T-helper 1 cell (primary cell): ENCODE data around the gene CEMIP2.

ENCODE experiments used
- DNase-seq, 5 donors: peaks; one replicate each; pipeline ENCODE4 v3.0.0-alpha.2; 2012 to 2020

Gene CEMIP2

DNA sequence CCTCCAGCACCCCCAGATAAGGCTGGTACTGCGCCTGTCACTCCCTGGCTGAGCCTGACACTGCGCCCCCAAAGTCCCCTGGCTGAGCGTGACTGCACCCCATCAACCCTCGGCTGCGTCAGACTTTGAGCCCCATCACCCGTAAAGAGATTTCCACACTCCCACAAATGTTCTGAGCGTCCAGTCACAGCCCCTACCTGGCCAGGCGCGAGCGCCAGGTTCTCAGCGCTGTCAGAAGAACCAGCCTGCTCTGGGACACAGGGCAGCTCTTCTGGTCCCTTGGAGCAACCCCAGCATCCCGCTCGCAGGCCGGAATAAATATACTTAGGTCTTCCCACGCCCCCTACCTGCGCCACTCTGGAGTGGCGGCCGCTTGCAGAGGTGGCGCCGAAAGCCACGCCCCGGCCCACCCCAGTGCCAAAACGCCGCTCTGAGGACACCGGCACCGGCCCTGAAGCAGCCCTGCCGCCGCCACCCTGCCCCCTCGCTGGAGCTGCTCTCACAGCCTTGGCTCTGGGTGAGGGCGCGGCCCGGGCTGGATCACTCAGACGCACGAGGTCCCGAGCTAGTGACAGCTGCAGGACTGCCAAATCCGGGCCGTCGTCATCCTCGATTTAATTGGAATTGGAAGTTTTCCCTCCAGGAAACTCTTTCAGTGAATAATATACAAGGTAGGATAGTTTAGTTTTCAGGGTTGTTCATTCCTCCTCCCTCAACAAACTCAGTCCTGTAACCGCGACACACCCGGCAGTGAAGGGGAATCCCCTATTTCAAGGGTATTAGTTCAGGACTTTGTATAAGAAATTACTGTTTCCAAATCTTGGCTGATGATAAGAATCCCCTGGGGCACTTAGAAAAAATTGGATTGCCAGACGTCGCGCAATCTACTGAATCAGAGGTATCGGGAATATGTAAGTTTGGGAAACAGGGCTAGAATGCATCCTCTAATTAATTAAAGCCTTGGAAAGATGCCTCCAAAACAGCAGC is 1.2 kb upstream of the CEMIP2 start:
- peak; percentile 61 to 82 (median 70) for DNase-seq

DNA sequence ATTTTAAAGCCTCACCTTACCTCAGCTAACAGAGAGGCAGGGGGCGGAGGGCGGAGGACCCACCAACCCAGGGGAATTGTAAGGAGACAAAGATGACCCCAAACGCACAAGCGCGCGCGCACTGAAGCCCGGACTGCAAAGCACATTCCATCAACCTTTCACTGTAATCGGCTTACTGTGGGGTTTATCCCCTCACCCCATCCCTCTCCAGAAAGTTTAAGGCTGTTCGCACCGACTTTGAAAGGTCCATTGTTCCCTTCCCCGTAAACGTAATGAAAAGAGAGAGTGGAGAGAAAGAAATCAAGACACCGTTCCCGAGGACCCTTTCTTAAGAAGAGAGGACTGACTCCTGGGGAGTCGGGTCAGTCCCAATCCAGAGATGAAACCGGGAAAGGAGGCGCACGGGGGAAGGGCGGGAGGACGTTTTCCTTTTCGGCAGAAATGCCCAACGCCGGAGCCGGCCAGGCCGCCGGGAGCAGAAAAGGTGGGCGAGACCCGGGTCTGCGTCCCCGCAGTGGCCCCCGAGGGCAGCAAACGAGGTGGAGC is 464 bp downstream of the CEMIP2 start:
- peak in 2 of 5 donors; percentile 12 to 31 for DNase-seq

DNA sequence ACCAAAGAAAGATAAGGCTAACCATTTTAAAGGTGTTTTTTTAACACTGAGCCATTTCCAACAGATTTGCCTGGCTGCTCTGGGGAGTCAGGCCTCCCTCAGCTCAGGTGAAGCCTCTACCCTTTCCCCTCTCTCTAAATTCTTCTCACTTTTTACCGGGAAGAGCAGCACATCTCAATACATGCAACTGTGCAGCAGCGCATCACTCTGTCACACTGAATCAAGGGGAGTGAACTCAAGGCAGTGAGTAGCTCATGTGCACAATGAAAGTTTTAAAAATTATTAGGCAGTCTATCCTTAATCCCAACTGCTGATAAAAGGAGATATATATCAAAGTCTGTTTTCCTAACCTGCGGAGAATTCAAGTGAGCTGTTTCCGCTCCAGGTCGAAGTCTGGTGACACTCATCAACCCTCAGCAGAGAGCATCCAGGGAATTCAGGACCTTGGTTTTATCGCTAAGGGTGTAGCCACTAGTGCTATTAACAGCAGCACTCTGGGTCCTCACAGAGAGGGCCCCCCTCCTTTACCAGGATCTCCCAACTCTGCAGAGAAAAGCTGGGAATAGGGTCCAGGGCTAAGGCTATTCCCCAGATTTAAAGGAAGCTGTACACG is 1.0 kb downstream of the CEMIP2 start:
- peak in 1 of 5 donors; percentile 12 for DNase-seq

DNA sequence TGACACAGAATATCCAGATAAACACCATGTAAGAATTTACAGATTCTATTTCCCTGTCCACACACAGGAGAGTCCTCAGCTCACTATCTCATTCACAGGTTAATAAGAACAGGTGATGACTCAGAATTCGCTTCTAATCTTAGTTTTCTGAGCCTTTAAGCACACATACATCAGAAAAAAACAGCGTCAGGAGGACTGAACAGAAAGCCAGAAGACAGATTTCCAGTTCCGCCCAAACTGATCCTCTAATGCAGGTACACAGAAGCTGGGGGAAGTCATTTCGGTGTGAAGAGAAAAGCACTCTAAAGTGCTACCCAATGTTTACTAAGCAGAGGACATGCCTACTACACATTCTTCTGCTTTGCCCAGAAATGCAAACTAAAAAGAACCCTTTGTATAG is 1.6 kb downstream of the CEMIP2 start:
- DNase-seq = peak in 2 of 5 donors; percentile 6 to 76

DNA sequence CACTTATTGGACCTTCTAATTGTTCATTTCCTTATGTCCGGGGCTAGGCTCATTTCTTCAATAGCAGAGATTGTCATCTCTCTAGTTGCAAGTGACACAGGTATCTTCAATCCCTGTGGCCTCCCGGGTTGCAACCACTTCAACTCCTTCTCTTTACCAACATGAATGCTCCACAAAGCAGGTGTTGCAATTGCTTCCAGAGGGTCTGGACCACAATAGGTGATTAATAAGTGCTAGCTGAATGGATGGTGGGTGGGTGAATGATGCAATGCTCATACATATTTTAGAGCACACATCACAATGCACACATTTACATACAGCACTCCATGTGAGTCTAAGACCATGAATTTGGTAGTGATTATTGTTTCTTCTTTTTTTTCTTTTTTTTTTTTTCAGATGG is 2.6 kb downstream of the CEMIP2 start:
- peak in 1 of 5 donors; percentile 53 for DNase-seq

DNA sequence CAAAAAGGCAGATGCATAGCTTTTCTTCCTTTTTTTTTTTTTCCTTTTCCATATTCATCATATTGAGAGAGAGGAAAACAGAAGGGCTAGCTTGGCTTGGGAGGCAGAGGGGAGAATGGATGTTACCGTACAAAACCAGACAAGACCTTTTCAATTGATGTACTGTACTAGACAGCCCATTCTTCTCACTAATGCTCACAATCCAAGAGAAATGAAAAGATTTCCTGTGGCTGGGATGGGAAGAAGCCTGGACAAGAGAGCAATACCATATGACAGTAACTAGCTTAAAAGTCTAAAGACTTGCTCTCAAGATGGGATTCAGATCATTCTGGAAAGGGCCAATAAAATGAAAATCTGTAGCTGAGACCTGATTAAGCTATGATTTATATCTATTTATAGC is 3.4 kb downstream of the CEMIP2 start:
- no peak for DNase-seq

DNA sequence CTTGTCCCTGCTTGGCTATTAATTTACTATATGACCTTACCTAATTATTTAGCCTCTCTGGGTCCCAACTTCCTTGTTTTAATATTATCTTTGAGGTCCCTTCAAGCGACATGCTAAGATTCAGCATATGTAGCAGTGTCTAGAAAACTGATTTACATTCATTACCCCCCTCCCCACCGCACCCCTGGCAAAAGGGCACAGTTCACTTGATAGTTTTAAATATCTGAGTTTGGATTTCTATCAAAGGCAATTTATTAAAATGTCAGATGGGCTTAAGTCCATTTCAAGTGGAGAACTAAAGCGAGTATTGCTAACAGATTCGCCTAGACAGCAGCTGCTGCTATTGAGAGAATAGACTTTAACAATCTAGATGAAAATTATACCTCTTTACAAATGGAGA is 3.9 kb downstream of the CEMIP2 start:
- no peak for DNase-seq

GRCh38 chr9:71763832-71764231 is 4.5 kb downstream of the CEMIP2 start:
- peak in 1 of 5 donors; percentile 31 for DNase-seq

DNA sequence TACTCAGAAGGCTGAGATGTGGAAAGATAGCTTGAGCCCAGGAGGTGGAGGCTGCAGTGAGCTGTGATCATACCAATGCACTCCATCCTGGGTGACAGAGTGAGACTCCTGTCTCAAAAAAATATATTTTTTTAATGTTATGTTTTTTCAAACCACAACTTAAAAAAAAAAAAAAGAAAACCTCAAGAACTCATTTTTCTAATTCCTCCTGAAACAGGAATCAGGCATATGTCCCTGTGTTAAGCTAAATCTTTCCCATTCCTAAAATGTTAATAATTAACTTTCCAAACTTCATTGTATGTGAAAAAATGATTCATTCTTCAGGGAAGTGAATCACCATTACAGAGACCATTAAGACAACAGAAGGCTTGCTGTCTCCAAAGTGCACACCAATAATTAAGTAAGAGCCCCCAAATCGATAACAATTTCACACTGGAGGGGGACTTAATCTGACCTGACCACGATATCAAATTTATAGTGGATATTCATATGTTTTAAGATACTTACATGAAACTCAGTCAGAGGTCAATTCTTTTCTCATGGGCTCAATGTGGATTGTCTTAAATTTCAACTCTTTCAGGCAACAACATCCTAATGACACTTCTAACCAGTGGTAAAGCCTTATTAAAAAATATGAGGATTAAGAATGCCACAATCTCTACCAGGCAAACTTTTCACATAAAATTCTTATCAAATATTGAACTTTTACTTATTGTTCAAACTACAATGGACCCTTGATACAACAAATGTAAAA is 5.2 kb downstream of the CEMIP2 start:
- no peak for DNase-seq

DNA sequence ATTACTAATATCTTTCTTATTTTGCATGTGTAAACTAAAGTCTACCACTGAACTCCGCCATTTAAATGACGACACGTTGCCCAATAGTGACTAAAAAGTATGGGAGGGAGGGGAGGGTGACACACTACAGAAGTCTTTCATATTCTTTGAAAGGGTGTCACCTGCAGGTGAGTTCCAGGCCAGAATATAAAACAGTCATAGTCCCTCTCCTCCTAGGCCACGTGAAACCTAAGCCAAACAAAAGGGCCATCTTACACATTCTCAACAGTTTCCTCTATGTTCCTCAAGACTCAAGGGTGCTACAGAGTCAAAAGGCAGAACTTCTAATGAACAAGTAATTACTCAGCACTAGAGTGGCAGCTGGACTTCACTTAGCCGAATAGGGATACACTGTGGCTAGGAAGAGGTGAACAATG is 6.4 kb downstream of the CEMIP2 start:
- DNase-seq = peak in 1 of 5 donors; percentile 41

- DNase-seq = no peak
Observed at GRCh38 chr9:71760901-71761300, 7.4 kb downstream of the CEMIP2 start.

GRCh38 chr9:71758785-71759184 is 9.5 kb downstream of the CEMIP2 start:
- peak in 1 of 5 donors; percentile 43 for DNase-seq

DNA sequence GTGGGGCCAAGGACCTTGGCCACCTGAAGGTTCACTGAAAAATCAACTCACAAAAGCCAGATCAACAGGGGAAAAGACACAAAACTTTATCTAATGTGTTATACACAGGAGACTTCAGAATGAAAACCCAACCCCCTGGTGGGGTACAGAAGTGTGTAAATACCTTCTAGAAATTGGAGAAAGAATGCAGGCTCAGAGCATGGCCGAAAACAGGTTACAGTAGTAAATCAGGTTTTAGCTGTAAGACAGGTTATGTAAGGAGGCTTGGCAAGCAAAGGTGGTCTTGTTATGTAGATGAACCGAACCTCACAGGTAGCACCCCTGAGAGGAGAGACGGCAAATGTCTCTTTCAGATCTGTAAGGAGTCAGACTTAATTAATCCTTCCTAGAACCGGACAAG is 10.0 kb downstream of the CEMIP2 start:
- DNase-seq = no peak

GRCh38 chr9:71756753-71757152 is 11.6 kb downstream of the CEMIP2 start:
- DNase-seq = no peak

- no peak for DNase-seq
Observed at GRCh38 chr9:71755869-71756268, 12.4 kb downstream of the CEMIP2 start.

DNA sequence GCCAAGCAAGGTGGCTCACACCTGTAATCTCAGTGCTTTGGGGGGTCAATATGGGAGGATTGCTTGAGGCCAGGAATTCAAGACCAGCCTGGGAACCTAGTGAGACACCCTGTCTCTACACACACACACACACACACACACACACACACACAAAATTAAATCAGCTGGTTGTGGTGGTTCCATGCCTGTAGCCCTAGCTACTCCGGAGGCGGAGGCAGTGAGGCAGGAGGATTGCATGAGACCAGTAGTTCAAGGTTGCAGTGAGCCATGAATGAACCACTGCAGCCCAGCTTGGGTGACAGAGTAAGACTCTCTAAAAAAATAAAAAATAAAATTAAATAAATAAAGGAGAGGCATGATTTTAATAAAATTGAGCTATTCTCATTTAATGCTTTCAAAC is 13.1 kb downstream of the CEMIP2 start:
- no peak for DNase-seq

DNA sequence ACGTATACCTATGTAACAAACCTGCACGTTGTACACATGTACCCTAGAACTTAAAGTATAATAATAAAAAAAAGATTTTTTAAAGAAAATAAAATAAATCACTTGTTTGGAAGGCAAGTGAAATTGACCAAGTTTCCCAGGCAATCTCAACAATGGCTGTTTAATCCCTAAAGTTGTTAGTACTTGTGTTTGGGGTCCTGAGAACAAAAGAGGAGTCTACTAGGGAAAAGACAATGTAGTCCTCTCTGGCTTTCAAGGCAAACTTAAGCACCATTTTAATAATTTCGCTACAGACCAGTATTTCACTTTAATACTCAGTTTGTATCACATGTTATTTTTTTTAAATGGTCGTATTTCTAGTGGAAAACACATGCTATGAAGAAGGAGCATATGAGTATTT is 14.2 kb downstream of the CEMIP2 start:
- no peak for DNase-seq

GRCh38 chr9:71752928-71753327 is 15.4 kb downstream of the CEMIP2 start:
- DNase-seq = no peak

GRCh38 chr9:71752352-71752751 is 16.0 kb downstream of the CEMIP2 start:
- DNase-seq = no peak

- no peak for DNase-seq
Observed at GRCh38 chr9:71748280-71748743, 20.0 kb downstream of the CEMIP2 start.

GRCh38 chr9:71747576-71747975 is 20.7 kb downstream of the CEMIP2 start:
- no peak for DNase-seq

GRCh38 chr9:71746758-71747125 is 21.6 kb downstream of the CEMIP2 start:
- DNase-seq = no peak
